Ecto neural progenitor cell (in vitro differentiated cells): ENCODE data around the gene CTNNAL1.
"Not testable (repeated sequence)": the region's sequence is repeated elsewhere in the genome, so short reads cannot be mapped to it uniquely, and the experiment has no call there.

Experiments
- DNase-seq: peaks from one replicate; pipeline ENCODE4 v3.0.0-alpha.2; 2018; ENCODE audit warnings: low spot score

CTNNAL1 gene

DNA sequence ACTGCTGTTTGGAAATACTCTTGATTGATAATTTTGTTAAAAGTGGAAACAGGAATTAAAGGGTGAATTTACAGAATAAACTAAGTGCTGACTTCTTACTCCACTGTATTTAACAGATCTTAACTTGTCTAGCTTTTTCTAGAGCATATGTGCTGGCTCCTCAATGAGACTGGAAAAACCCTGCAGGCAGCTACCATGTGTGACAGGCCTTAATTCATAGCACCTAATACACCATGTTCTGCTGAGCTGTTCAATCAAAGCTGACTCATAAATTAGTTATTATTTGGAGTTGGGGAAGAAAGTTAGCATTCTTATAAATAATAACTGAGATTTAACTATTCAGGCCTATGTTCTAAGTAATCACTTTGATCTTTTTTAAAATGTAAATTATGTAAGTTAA lies 29.4 kb downstream of the CTNNAL1 start:
- DNase-seq, result no peak

- DNase-seq, result no peak
Observed at GRCh38 chr9:108980893-108981292, 32.4 kb downstream of the CTNNAL1 start.

DNA sequence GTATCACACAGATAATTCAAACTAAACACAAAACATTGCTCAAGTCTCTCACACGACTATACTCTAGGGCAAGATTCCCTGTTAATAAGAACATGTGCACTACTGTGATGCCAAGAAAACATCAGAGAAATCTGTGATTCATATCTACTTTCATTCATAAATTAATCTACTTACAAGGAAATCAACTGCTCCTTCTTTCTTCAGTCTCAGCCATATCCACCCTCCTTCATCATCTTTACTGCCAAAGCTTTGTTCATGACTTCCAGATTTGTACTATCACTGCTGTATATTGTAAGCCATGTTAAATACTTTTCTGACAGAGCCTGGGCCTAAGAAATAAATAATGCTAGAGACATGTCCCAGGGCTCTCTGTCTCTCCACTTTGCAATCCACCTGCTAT lies 35.1 kb downstream of the CTNNAL1 start:
- no peak for DNase-seq

DNA sequence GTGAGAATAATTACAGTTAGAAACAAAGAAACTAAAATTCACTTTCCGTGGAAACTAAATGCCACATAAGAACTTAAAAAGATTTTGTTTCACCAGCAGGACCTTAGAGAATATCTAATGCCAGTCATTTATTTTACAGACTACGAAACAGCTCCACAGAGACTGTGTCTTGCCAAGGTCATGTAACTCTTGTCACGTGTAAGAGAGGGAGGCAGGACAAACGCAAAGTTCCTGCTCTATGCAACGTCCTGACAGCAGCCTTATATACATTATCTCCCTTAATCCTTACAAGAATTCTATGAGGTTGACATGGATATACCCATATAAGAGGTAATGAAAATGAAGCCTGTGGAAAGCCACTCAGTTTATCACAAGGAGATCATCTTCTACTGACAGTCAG lies 39.4 kb downstream of the CTNNAL1 start:
- DNase-seq, result no peak

DNA sequence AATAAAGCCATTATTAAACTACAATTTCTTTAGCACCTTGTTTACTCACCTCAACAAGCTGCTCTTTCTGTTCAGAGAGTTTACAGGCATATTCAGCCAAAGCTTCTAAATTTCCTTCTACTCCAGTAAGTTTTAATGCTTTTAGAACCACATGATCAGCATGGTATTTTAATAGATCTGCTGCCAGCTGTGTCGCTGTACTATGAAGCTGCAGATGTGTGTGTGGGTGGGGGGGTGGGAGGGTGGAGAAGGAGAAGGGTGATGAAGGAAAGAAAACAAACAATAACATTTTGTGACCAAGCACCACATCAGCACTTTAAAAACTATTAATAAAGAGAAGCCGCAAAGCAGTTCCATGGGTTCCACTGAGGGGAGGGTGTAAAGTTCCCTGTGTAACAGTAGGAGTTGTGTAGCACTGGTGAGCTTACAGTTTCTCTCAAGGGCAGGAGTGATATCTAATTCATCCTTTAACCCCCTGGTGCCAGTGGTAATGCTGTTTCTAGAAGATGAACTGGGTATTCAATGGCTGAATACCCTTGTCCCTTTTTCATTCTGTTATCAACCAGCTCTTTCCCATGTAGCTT lies 40.6 kb downstream of the CTNNAL1 start:
- no peak for DNase-seq

- no peak for DNase-seq
Observed at GRCh38 chr9:108972186-108972585, 41.1 kb downstream of the CTNNAL1 start.

DNA sequence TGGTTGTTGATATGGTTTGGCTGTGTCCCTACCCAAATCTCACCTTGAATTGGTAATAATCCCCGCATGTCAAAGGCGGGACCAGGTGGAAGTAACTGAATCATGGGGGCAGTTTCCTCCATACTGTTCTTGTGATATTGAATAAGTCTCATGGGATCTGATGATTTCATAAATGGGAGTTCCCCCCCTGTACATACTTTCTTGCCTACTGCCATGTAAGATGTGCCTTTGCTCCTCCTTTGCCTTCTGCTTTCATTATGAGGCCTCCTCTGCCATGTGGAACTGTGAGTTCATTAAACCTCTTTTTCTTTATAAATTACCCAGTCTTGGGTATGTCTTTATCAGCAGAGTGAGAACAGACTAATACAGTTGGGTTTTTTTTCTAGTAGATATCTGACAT lies 41.9 kb downstream of the CTNNAL1 start:
- not testable (repeated sequence) for DNase-seq

- DNase-seq, result no peak
Observed at GRCh38 chr9:108967916-108968315, 45.4 kb downstream of the CTNNAL1 start.

- no peak for DNase-seq
Observed at GRCh38 chr9:108963459-108964143, 49.7 kb downstream of the CTNNAL1 start.

- DNase-seq, result no peak
Observed at GRCh38 chr9:108961151-108961550, 52.1 kb downstream of the CTNNAL1 start.

- no peak for DNase-seq
Observed at GRCh38 chr9:108960331-108960730, 53.0 kb downstream of the CTNNAL1 start.

GRCh38 chr9:108956631-108957026 lies 56.7 kb downstream of the CTNNAL1 start:
- DNase-seq, result no peak

- no peak for DNase-seq
Observed at GRCh38 chr9:108956022-108956630, 57.2 kb downstream of the CTNNAL1 start.

DNA sequence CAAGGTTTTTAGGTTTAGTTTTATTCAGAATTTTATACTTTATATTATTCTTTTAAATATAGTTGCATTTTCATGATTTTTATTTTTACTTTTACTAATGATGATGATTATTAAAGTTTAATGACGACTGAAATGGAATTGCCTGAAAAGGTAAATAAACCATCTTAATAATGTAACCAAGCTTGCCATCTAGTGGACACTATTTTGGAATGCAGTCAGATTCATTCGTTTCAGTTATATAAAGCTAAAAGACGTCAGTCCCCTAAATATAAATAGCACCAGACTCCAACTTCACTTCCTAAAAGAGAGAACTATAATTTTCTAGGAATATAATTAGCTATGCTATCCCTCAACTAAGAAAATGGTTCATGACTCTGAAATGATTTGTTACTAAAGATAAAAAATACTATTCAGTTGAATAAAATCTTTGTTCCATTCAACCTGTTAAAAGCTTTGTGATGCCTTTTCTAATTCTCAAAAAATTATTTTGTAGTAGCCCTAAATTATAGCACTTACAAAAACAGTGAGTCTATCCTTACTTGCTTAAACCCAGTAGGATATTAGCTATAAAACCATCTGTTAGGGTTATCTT lies 59.2 kb downstream of the CTNNAL1 start:
- DNase-seq, result no peak

DNA sequence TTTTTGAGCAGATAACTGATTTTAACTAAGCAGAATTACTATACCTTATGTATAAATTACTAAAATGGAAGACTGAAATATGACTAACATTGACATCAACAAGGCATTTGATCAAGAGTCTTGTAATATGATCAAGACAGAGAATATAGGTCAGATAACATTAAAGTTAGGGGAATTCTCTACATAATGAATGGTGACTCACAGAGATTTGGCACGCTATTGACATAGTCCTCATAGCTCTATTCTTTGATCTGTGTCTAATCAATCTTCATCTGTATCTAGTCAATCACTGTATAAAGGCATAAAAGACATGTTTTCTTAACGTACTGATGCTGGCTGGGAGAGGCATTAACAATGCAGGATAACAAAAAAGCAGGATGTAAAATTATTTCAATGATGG lies 61.7 kb downstream of the CTNNAL1 start:
- no peak for DNase-seq

DNA sequence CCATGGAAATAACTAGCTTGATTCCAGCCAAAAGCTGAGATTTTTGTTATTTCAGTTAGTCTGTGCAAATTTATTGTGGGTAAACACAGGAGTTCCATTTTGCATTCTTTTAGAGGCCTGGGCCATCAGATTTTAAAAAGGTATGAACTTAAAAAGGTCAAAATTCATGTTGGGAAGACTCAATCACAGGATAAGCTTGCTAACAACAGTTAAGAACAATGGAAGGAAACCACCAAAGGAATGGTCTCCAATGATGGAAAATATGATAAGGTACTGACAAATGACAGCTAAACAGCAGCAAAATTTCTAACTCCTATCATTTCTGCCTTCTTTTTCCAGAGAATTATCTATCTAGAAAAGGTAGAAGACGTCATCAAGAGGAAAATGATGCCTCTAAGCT lies 63.1 kb downstream of the CTNNAL1 start:
- DNase-seq, result no peak

DNA sequence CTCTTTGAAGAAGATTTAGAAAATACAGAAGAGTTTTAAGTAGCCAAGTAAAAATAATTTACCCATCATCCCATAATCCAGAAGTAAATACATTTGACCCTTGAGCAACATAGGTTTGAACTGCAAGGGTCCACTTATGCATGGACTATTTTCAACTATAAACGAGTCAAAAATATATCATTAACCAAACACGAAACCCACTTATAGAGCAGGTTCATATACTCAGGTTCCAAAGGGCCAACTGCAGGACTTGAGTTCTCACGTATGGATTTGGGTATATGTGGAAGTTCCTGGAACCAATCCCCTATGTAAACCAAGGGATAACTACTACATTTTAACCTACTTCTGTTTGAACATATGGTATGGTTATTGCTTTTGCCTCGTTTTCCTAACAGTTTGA lies 73.3 kb downstream of the CTNNAL1 start:
- no peak for DNase-seq

GRCh38 chr9:108937561-108938305 lies 75.6 kb downstream of the CTNNAL1 start:
- DNase-seq, result no peak

GRCh38 chr9:108934323-108934893 lies 78.9 kb downstream of the CTNNAL1 start, which contains the start of gene ABITRAM:
Gene ABITRAM, plus strand, starts transcription at chr9:108934400. Its CDS starts 87 bp downstream, at chr9:108934487.
- DNase-seq, result peak; percentile 88

DNA sequence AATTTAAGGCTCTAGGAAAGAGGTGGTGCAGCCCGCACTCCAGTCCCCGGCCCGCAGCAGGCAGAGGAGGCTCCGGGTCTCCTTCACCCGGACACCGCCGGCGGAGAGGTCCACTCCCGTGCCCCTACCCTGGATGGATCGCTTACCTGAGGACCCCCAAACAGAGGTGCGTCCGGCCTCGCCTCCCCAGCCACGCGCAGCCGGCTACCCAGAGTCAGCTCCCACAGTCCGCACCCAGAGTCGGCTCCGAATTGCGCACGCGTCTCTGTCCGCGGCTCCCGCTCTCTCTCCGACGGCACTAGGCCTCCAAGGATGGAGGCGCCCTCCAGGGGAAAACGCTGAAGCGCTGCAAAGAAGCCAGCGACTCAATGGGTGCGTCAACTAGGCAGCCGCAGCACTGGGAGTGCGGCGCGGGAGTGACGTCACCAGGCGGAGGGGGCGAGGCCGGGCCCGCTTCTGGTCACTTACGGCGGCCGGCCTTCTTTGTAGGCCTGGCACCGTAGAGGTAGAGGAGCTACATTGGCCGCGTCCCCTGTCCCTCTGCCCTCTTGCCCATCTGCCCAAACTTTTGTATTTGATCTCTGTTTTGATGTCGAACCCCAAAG lies 79.5 kb downstream of the CTNNAL1 start, which contains the start of gene ELP1:
ELP1 (minus strand) TSS at position 407 of the 605 bp plus-strand sequence. CDS start 2,978 bp downstream, outside the sequence.
- DNase-seq, result peak; percentile 96

GRCh38 chr9:108933231-108933717 lies 80.0 kb downstream of the CTNNAL1 start:
- no peak for DNase-seq
